Neuronal stem cell (in vitro differentiated cells): ENCODE results near the gene NOXO1.

ENCODE experiments used
- DNase-seq: peaks from one replicate; pipeline ENCODE4 v3.0.0-alpha.2; 2013; ENCODE audit warnings: low spot score
- H2AFZ ChIP-seq: one replicate; pipeline ENCODE4 v1.6.1; 2013; ENCODE audit warnings: mild to moderate bottlenecking, low read length, inconsistent platforms
- H2AK5ac ChIP-seq: 2 replicates; pipeline ENCODE4 v1.6.1; 2013; ENCODE audit warnings: low read depth, mild to moderate bottlenecking, inconsistent platforms, low read length, moderate library complexity, mixed read lengths
- H2BK120ac ChIP-seq: 2 replicates; pipeline ENCODE4 v1.6.1; 2013; ENCODE audit warnings: low read depth, mild to moderate bottlenecking, inconsistent platforms, low read length, moderate library complexity, mixed read lengths
- H2BK12ac ChIP-seq: one replicate; pipeline ENCODE4 v1.6.1; 2013; ENCODE audit warnings: low read length, inconsistent platforms
- H2BK15ac ChIP-seq: 2 replicates; pipeline ENCODE4 v1.6.1; 2013; ENCODE audit warnings: mild to moderate bottlenecking, low read length, inconsistent platforms, mixed read lengths
- H2BK5ac ChIP-seq: one replicate; pipeline ENCODE4 v1.6.1; 2013; ENCODE audit warnings: inconsistent platforms, mild to moderate bottlenecking, low read length, moderate library complexity
- H3K14ac ChIP-seq: one replicate; pipeline ENCODE4 v1.6.1; 2013; ENCODE audit warnings: low read length, inconsistent platforms
- H3K18ac ChIP-seq: 2 replicates; pipeline ENCODE4 v1.6.1; 2013; ENCODE audit warnings: low read length, inconsistent platforms
- H3K23ac ChIP-seq: 2 replicates; pipeline ENCODE4 v1.6.1; 2013; ENCODE audit warnings: low read depth, mild to moderate bottlenecking, mixed read lengths, low read length, inconsistent platforms; ENCODE audit not compliant: poor library complexity
- H3K27ac ChIP-seq: replicated peaks from 3 replicates; pipeline ENCODE4 v1.5.1; 2013; ENCODE audit warnings: low read length, inconsistent platforms
- H3K27me3 ChIP-seq, 3 experiments: 2 replicates each; pipeline ENCODE4 v1.6.1; 2013; ENCODE audit warnings: low read length in 3 of 3, mild to moderate bottlenecking in 2 of 3, inconsistent platforms in 1 of 3, low read depth in 1 of 3, mixed read lengths in 1 of 3, moderate library complexity in 1 of 3; ENCODE audit not compliant: control insufficient read depth in 3 of 3, insufficient read depth in 3 of 3
- H3K36me3 ChIP-seq, 2 donors: replicated peaks in 1 of 2; 2 replicates each; pipeline ENCODE4 v1.6.1; 2013; ENCODE audit warnings: low read length in 2 of 2; ENCODE audit not compliant: control insufficient read depth in 2 of 2, insufficient read depth in 2 of 2
- H3K4ac ChIP-seq: 2 replicates; pipeline ENCODE4 v1.6.1; 2013; ENCODE audit warnings: inconsistent platforms, mild to moderate bottlenecking, low read length, moderate library complexity
- H3K4me1 ChIP-seq, 2 donors: 1 replicate in 1 of 2; 2 replicates in 1 of 2; pipeline ENCODE4 v1.6.1; 2013; ENCODE audit warnings: low read length in 2 of 2, low read depth in 1 of 2; ENCODE audit not compliant: control insufficient read depth in 2 of 2, insufficient read depth in 1 of 2
- H3K4me2 ChIP-seq: one replicate; pipeline ENCODE4 v1.6.1; 2013; ENCODE audit warnings: mild to moderate bottlenecking, low read length, inconsistent platforms; ENCODE audit not compliant: insufficient read depth, poor library complexity, severe bottlenecking
- H3K4me3 ChIP-seq, 2 donors: 2 replicates each; pipeline ENCODE4 v1.5.1; 2013; ENCODE audit warnings: low read length in 2 of 2, mild to moderate bottlenecking in 2 of 2, inconsistent platforms in 1 of 2, moderate library complexity in 1 of 2
- H3K79me1 ChIP-seq: one replicate; pipeline ENCODE4 v1.6.1; 2013; ENCODE audit warnings: low read depth, mild to moderate bottlenecking, inconsistent platforms, low read length, moderate library complexity
- H3K9ac ChIP-seq: one replicate; pipeline ENCODE4 v1.6.1; 2013; ENCODE audit warnings: mild to moderate bottlenecking, low read depth, low read length, inconsistent platforms; ENCODE audit not compliant: poor library complexity
- H3K9me3 ChIP-seq, 2 donors: replicated peaks in 1 of 2; 2 replicates each; pipeline versions ENCODE3 to v1.6.1; 2013; ENCODE audit warnings: low read length in 2 of 2, mild to moderate bottlenecking in 2 of 2, inconsistent platforms in 1 of 2, low read depth in 1 of 2, mixed read lengths in 1 of 2, moderate library complexity in 1 of 2; ENCODE audit not compliant: control insufficient read depth in 2 of 2, insufficient read depth in 1 of 2
- H4K8ac ChIP-seq: one replicate; pipeline ENCODE4 v1.6.1; 2013; ENCODE audit warnings: low read depth, mild to moderate bottlenecking, inconsistent platforms, low read length, moderate library complexity
- H4K91ac ChIP-seq: one replicate; pipeline ENCODE4 v1.6.1; 2013; ENCODE audit warnings: low read length, low read depth, mild to moderate bottlenecking, inconsistent platforms; ENCODE audit not compliant: poor library complexity
- WGBS, 2 donors: extraction: QIAGEN DNeasy Blood & Tissue Kit; methylation state at CpG; one replicate each; pipeline ENCODE4 v1.1.7; 2013; ENCODE audit warnings: missing lambda C conversion rate in 2 of 2, mixed read lengths in 1 of 2; ENCODE audit not compliant: insufficient read length in 2 of 2, insufficient replicate concordance in 1 of 2; ENCODE audit errors: extremely low coverage in 2 of 2; 5-methylcytosine and 5-hydroxymethylcytosine counted together

The NOXO1 gene

GRCh38 chr16:1953734-1954133, 27.5 kb downstream of the NOXO1 start:
- H3K9me3 ChIP-seq, result no peaks in the 10 kb centered on the region
- no peak overlapping the region for H4K8ac ChIP-seq
- DNase-seq, result no peak
- peak overlapping the region; percentile 53 for H3K4ac ChIP-seq
- H2BK5ac ChIP-seq, result no peak overlapping the region
- peak overlapping the region; percentile 41 for H2BK12ac ChIP-seq
- H3K36me3 ChIP-seq, result no peaks in the 10 kb centered on the region
- no peaks in the 10 kb centered on the region for H3K79me1 ChIP-seq
- H2BK15ac ChIP-seq, result peak overlapping the region; percentile 9
- H3K14ac ChIP-seq, result no peak overlapping the region
- no peak overlapping the region for H2BK120ac ChIP-seq
- H3K27ac ChIP-seq, result no peak overlapping the region
- no peak overlapping the region for H2AFZ ChIP-seq
- peak overlapping the region; percentile 47 for H2AK5ac ChIP-seq
- no peak overlapping the region for H3K4me2 ChIP-seq
- no peaks in the 10 kb centered on the region for H3K27me3 ChIP-seq
- no peak overlapping the region for H3K4me3 ChIP-seq
- H3K18ac ChIP-seq, result peak overlapping the region; percentile 8
- no peak overlapping the region for H3K9ac ChIP-seq
- no peaks in the 10 kb centered on the region for H3K4me1 ChIP-seq
- no peak overlapping the region for H3K23ac ChIP-seq
- no peak overlapping the region for H4K91ac ChIP-seq
- WGBS, 2 donors, result no CpG with 5 or more reads among the region's 22 CpGs

GRCh38 chr16:1950559-1950958, 30.7 kb downstream of the NOXO1 start:
- peak overlapping the region; percentile 80 for H3K23ac ChIP-seq
- peak overlapping the region; percentile 64 for H3K18ac ChIP-seq
- H4K91ac ChIP-seq, result no peak overlapping the region
- peak overlapping the region; percentile 58 for H2BK12ac ChIP-seq
- no peak overlapping the region for H4K8ac ChIP-seq
- peak overlapping the region; percentile 96 for H2BK5ac ChIP-seq
- no peaks in the 10 kb centered on the region for H3K4me1 ChIP-seq
- H3K9ac ChIP-seq, result peak overlapping the region; percentile 70
- peak overlapping the region; percentile 80 for H2AFZ ChIP-seq
- H3K4me2 ChIP-seq, result no peak overlapping the region
- no peak overlapping the region for H3K4me3 ChIP-seq
- H3K9me3 ChIP-seq, result no peaks in the 10 kb centered on the region
- peak overlapping the region; percentile 26 for H2BK15ac ChIP-seq
- no peak for DNase-seq
- no peaks in the 10 kb centered on the region for H3K79me1 ChIP-seq
- H3K4ac ChIP-seq, result peak overlapping the region; percentile 53
- H2AK5ac ChIP-seq, result peak overlapping the region; percentile 88
- no peak overlapping the region for H3K14ac ChIP-seq
- H2BK120ac ChIP-seq, result no peak overlapping the region
- peaks cover 0 to 3% (median 0%) of the 10 kb centered on the region in 3 experiments for H3K27me3 ChIP-seq
- whole genome bisulfite sequencing, 2 donors, result no CpG with 5 or more reads among the region's 19 CpGs
- no peaks in the 10 kb centered on the region for H3K36me3 ChIP-seq
- no peak overlapping the region for H3K27ac ChIP-seq

- no peaks in the 10 kb centered on the region for H3K9me3 ChIP-seq
- H3K18ac ChIP-seq, result no peak overlapping the region
- H2BK120ac ChIP-seq, result no peak overlapping the region
- peak overlapping the region; percentile 96 for H2BK5ac ChIP-seq
- H2BK15ac ChIP-seq, result no peak overlapping the region
- H3K4me2 ChIP-seq, result no peak overlapping the region
- no peak overlapping the region for H3K27ac ChIP-seq
- H3K4me1 ChIP-seq, result no peaks in the 10 kb centered on the region
- H2AFZ ChIP-seq, result peak overlapping the region; percentile 80
- H2BK12ac ChIP-seq, result peak overlapping the region; percentile 58
- H3K23ac ChIP-seq, result peak overlapping the region; percentile 80
- peaks cover 0 to 7% (median 0%) of the 10 kb centered on the region in 3 experiments for H3K27me3 ChIP-seq
- H4K8ac ChIP-seq, result no peak overlapping the region
- H4K91ac ChIP-seq, result no peak overlapping the region
- WGBS, 2 donors, result no CpG with 5 or more reads among the region's 7 CpGs
- H3K4ac ChIP-seq, result peak overlapping the region; percentile 23
- peak overlapping the region; percentile 88 for H2AK5ac ChIP-seq
- H3K9ac ChIP-seq, result no peak overlapping the region
- H3K36me3 ChIP-seq, result no peaks in the 10 kb centered on the region
- no peak for DNase-seq
- H3K4me3 ChIP-seq, result no peak overlapping the region
- H3K79me1 ChIP-seq, result no peaks in the 10 kb centered on the region
- H3K14ac ChIP-seq, result peak overlapping the region; percentile 84
These were observed 31.2 kb downstream of the NOXO1 start for GRCh38 chr16:1950047-1950446.

DNA sequence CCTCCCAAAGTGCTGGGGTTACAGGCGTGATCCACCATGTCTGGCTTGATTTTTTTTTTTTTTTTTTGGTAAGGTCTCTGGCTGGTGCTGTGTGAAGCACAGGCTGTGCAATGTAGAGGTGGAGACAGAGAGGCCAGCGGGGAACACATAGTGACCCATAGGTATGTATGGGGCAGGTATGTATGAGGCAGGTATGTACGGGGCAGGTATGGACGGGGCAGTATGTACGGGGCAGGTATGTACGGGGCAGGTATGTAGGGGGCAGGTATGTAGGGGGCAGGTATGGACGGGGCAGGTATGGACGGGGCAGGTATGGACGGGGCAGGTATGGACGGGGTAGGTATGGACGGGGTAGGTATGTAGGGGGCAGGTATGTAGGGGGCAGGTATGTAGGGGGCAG, 31.8 kb downstream of the NOXO1 start:
- WGBS, 2 donors, result no CpG with 5 or more reads among the region's 11 CpGs
- H3K4ac ChIP-seq, result no peak overlapping the region

More for the DNA sequence above, 31.8 kb downstream of the NOXO1 start:
- Histone ChIP-seq H3K9me3 (no peaks in the 10 kb centered on the region), H3K27me3 (peaks cover 0 to 7% (median 0%) of the 10 kb centered on the region in 3 experiments), H3K18ac (no peak overlapping the region), H3K36me3 (no peaks in the 10 kb centered on the region), H3K4me1 (no peaks in the 10 kb centered on the region), H3K4me3 (no peak overlapping the region), H2BK15ac (no peak overlapping the region), H3K79me1 (no peaks in the 10 kb centered on the region), H4K8ac (no peak overlapping the region), H2AFZ (no peak overlapping the region), H2BK12ac (no peak overlapping the region), H3K23ac (no peak overlapping the region), H3K9ac (no peak overlapping the region), H2BK5ac (no peak overlapping the region), H2AK5ac (no peak overlapping the region), H3K14ac (peak overlapping the region; percentile 71), H4K91ac (no peak overlapping the region), H3K4me2 (no peak overlapping the region), H2BK120ac (no peak overlapping the region), H3K27ac (no peak overlapping the region)
- no peak for DNase-seq
